GM20000 (cell line): Measurements from ENCODE around the gene ITPKB.

Experiments
- DNase-seq: peaks from one replicate; pipeline ENCODE4 v3.0.0; 2012; ENCODE audit warnings: low spot score
- TF ChIP-seq, protein P1 (sequence below): IDR thresholded peaks from 2 replicates; pipeline ENCODE4 v1.5.1; 2012; ENCODE audit warnings: mild to moderate bottlenecking, control low read depth; ENCODE audit errors: extremely low read depth, missing control alignments

Gene ITPKB

GRCh38 chr1:226655251-226656163 lies 83.6 kb downstream of the ITPKB start:
- DNase-seq, result no peak

DNA sequence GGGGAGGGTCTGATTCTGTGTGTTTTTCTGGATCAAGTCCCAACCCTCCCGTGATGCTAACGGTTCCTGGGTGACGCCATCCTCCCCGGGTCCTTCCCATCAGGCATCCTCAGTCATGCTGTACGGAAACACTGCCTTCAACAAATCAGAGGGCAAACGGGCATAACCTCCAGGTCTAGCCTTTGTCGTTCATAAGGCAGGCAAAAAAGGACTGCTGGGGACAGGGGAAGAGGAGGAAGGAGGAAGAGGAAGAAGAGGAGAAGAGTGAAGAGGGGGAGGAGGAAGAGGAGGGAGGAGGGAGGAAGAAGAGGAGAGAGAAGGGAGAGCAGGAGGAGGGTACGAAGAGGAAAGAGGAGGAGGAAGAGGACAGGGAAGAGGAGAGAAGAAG lies 84.4 kb downstream of the ITPKB start:
- no peak for DNase-seq
- TF ChIP-seq, protein P1, sequence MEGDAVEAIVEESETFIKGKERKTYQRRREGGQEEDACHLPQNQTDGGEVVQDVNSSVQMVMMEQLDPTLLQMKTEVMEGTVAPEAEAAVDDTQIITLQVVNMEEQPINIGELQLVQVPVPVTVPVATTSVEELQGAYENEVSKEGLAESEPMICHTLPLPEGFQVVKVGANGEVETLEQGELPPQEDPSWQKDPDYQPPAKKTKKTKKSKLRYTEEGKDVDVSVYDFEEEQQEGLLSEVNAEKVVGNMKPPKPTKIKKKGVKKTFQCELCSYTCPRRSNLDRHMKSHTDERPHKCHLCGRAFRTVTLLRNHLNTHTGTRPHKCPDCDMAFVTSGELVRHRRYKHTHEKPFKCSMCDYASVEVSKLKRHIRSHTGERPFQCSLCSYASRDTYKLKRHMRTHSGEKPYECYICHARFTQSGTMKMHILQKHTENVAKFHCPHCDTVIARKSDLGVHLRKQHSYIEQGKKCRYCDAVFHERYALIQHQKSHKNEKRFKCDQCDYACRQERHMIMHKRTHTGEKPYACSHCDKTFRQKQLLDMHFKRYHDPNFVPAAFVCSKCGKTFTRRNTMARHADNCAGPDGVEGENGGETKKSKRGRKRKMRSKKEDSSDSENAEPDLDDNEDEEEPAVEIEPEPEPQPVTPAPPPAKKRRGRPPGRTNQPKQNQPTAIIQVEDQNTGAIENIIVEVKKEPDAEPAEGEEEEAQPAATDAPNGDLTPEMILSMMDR, result no peak

More at GRCh38 chr1:226655251-226656163, 83.6 kb downstream of the ITPKB start:
- TF ChIP-seq, protein P1, result no peak

- no peak for DNase-seq
- TF ChIP-seq, protein P1, result no peak
Observed at GRCh38 chr1:226654046-226654667, 84.9 kb downstream of the ITPKB start.

- DNase-seq, result peak; percentile 33
- TF ChIP-seq, protein P1, result no peak
Observed at GRCh38 chr1:226653311-226653921, 85.7 kb downstream of the ITPKB start.

GRCh38 chr1:226652613-226653012 lies 86.5 kb downstream of the ITPKB start:
- DNase-seq, result no peak
- TF ChIP-seq, protein P1, result no peak

DNA sequence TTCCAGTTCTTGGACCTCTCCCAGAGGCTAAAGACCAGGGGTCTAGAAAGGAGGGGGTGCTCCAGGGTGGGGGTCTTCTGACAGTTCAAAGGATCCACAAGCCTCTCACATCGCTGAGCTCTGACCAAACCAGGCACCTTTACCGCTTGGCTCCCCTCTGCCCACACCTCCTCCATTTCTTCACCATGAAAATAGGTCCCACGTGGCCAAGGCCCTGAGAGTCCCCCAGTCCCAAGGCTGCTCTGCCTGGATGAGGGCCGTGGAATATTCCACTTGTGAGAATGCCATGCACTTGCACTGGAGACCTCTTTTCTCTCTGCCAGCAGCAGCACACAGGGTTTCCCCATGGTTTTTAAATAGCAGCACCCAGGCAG lies 87.4 kb downstream of the ITPKB start:
- DNase-seq, result no peak
- TF ChIP-seq, protein P1, result no peak
